ENCODE data around the gene EP400.
A peak's percentile ranks its signal among the peaks of the same experiment; 100 is the strongest.

EP400 gene

DNA sequence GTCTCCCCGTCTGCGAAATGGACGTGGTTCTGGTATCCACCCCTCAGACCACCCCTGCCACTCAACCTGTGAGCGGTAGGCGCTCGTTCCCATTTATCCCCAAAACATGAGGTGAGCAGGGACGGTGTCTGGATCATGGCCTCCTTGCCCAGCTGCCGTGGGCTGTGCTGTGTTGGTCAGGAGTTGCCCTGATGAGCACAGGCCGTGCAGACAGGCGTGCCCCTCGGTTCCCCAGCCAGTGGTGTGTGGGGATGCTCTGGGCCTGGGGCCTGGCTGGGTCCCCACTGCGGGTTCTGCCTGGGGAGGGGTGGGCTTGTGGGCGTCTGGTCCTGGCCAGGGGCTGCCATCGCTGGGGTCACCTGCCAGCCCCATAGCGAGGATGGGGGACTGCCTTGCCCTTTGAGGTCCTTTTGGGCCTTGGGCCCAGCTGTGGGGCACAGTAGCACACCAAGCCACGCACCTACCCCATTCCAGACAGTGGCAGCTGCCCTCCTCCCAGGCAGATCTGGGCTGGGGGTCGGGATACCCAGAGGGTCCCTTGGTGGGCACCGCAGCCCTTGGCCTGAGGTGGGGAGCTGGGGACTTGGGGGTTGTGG, 31.9 kb upstream of the EP400 start:
- no peak for FAIRE-seq
- DNase-seq (ENCODE audit: insufficient read length, low spot score), result peak; percentile 33
- TF ChIP-seq TAF1 (IDR thresholded peaks at IDR 0.05; ENCODE audit: low read depth, low read length) (no peak), SPI1 (IDR thresholded peaks at IDR 0.05; ENCODE audit: low read depth, low read length) (no peak), POU2F2 (IDR thresholded peaks at IDR 0.05; ENCODE audit: low read depth, low read length) (no peak), PAX5 (IDR thresholded peaks at IDR 0.05; ENCODE audit: insufficient read depth, low read length, severe bottlenecking) (no peak), POLR2A (IDR thresholded peaks at IDR 0.05; ENCODE audit: low read depth, low read length) (no peak), POLR2AphosphoS5 (IDR thresholded peaks at IDR 0.05; ENCODE audit: low read depth, low read length) (no peak)

DNA sequence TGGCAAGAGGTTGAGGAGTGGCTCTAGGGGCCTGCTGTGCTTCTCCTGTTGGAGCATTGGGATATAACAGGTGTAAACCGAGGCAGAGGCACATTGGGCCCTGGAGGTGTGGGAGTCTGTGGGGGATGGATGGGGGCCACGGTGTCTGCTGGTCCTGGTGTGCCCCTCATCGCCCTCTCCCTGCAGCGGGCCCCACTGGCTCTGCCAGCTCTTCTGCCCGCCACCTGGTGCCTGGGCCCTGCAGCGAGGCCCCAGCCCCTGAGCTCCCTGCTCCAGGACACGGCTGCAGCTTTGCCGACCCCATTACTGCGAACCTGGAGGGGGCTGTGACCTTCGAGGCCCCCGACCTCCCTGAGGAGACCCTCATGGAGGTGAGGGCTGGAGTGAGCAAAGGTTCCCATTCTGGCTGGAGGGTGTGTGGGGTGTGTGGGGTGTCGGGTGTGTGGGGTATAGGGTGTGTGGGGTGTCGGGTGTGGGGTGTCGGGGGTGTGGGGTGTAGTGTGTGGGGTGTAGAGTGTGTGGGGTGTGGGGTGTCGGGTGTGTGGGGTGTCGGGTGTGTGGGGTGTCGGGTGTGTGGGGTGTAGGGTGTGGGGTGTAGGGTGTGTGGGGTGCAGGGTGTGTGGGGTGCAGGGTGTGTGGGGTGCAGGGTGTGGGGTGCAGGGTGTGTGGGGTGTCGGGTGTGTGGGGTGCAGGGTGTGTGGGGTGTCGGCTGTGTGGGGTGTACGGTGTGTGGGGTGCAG, 31.3 kb upstream of the EP400 start:
- FAIRE-seq (no peak), DNase-seq (ENCODE audit: insufficient read length, low spot score) (no peak)

DNA sequence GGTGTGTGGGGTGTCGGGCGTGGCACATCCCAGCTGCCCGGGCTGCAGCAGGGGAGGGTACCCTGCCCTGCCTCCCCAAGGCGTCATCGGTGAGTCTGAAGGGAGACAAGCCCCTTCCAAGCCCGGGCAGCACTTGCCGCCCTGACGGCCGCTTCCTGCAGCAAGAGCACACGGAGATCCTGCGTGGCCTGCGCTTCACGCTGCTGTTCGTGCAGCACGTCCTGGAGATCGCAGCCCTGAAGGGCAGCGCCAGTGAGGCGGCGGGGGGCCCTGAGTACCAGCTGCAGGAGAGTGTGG, 30.7 kb upstream of the EP400 start:
- DNase-seq (ENCODE audit: insufficient read length, low spot score) (no peak), FAIRE-seq (no peak)
- no peak for TF ChIP-seq TAF1 (IDR thresholded peaks at IDR 0.05; ENCODE audit: low read depth, low read length)

More for the DNA sequence above, 31.3 kb upstream of the EP400 start:
- no peak for TF ChIP-seq SPI1 (IDR thresholded peaks at IDR 0.05; ENCODE audit: low read depth, low read length)
- no peak for TF ChIP-seq TAF1 (IDR thresholded peaks at IDR 0.05; ENCODE audit: low read depth, low read length)
- no peak for TF ChIP-seq PAX5 (IDR thresholded peaks at IDR 0.05; ENCODE audit: insufficient read depth, low read length, severe bottlenecking)
- TF ChIP-seq POLR2A (IDR thresholded peaks at IDR 0.05; ENCODE audit: low read depth, low read length), result no peak
- no peak for TF ChIP-seq POU2F2 (IDR thresholded peaks at IDR 0.05; ENCODE audit: low read depth, low read length)
- TF ChIP-seq POLR2AphosphoS5 (IDR thresholded peaks at IDR 0.05; ENCODE audit: low read depth, low read length), result no peak

DNA sequence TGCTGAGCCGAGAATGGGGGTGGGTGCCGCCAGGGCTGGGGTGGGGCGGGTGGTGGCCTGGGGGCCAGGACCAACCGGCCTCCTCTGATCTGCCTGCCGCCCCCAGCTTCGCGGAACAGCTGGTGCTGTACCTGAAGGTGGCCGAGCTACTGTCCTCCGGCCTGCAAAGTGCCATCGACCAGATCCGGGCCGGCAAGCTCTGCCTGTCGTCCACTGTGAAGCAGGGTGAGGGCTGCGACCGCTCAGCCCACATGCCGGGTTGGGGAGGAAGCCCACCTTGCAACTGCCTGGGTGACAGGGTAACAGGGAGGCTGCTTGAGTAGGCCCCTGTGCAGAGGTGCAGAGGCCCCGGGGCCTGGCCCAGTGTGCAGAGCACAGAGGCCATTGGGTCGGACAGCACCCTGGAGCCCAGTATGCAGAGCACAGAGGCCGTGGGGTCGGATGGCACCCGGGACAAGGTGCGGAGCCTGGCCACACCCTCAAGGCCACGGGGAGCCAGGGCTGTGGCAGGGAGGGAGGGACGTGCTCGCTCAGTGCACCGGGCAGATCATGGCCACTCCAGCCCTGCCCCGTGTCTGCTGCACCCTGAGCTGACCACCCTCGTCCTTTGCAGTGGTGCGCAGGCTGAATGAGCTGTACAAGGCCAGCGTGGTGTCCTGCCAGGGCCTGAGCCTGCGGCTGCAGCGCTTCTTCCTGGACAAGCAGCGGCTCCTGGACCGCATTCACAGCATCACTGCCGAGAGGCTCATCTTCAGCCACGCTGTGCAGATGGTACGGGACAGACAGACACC, 30.2 kb upstream of the EP400 start:
- TF ChIP-seq TAF1 (IDR thresholded peaks at IDR 0.05; ENCODE audit: low read depth, low read length) (no peak), POLR2A (IDR thresholded peaks at IDR 0.05; ENCODE audit: low read depth, low read length) (no peak), PAX5 (IDR thresholded peaks at IDR 0.05; ENCODE audit: insufficient read depth, low read length, severe bottlenecking) (no peak), SPI1 (IDR thresholded peaks at IDR 0.05; ENCODE audit: low read depth, low read length) (no peak), POU2F2 (IDR thresholded peaks at IDR 0.05; ENCODE audit: low read depth, low read length) (no peak), POLR2AphosphoS5 (IDR thresholded peaks at IDR 0.05; ENCODE audit: low read depth, low read length) (no peak; the same call in 1 of the 2 replicates)
- DNase-seq (ENCODE audit: insufficient read length, low spot score) (no peak), FAIRE-seq (no peak)

DNA sequence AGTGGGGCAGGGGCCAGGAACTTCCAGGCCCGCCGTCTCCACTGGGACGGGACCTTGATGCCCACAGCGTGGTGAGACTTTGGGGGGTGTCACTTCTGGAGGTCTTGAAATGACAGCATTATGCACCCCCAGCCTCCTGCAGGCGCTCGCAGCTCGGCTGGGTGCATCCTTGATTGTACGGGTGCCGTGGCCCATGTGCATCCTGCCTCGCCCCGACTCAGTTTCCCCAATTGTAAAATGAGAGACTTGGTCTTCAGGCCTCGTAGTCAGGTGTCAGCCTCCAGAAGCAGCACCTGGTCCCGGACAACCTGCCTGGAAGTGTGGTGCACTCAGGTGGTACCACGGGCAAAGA, 29.6 kb upstream of the EP400 start:
- FAIRE-seq, result no peak
- TF ChIP-seq PAX5 (IDR thresholded peaks at IDR 0.05; ENCODE audit: insufficient read depth, low read length, severe bottlenecking) (no peak), SPI1 (IDR thresholded peaks at IDR 0.05; ENCODE audit: low read depth, low read length) (no peak), POLR2AphosphoS5 (IDR thresholded peaks at IDR 0.05; ENCODE audit: low read depth, low read length) (no peak), POLR2A (IDR thresholded peaks at IDR 0.05; ENCODE audit: low read depth, low read length) (no peak)
- DNase-seq (ENCODE audit: insufficient read length, low spot score), result no peak

DNA sequence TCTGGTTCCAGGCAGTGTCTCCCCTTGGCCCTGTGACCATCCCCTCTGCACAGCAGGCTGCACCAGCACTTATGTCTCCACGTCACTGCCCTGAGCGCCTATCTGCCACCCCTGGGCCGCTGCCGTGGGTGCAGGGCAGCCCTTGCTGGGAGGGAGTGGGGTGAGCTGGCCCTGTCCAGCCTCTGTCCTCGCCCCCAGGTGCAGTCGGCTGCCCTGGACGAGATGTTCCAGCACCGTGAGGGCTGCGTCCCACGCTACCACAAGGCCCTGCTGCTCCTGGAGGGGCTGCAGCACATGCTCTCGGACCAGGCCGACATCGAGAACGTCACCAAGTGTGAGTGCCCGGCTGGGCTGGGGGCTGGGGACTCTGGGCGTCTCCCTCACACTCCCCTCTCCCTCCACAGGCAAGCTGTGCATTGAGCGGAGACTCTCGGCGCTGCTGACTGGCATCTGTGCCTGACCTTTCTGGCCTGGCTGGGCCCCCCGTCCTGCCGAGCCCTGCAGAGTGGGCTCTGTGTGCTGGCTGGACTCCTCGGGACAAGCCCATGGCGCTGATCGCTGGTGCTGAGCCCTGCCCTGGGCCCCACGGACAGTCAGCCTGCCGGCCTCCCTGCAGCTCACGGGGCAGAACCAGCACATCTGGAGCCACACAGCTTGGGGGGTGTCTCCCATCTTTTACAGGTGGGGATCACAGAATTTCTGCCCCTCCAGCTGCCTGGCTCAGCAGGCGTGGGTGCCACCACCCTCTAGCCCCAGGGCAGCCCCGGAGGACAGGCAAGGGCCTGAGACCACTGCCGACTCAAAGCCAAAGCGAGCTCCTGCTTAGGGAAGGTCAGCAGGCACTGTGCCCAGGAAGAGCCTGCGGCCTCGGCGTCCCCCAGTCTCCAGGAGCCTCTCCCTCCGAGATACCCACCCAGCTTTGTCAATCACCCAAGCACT, 28.6 kb upstream of the EP400 start:
- FAIRE-seq, result no peak
- no peak for TF ChIP-seq SPI1 (IDR thresholded peaks at IDR 0.05; ENCODE audit: low read depth, low read length)
- TF ChIP-seq POLR2AphosphoS5 (IDR thresholded peaks at IDR 0.05; ENCODE audit: low read depth, low read length), result no peak
- TF ChIP-seq TAF1 (IDR thresholded peaks at IDR 0.05; ENCODE audit: low read depth, low read length), result no peak
- no peak for TF ChIP-seq POLR2A (IDR thresholded peaks at IDR 0.05; ENCODE audit: low read depth, low read length)
- no peak for TF ChIP-seq POU2F2 (IDR thresholded peaks at IDR 0.05; ENCODE audit: low read depth, low read length)
- TF ChIP-seq PAX5 (IDR thresholded peaks at IDR 0.05; ENCODE audit: insufficient read depth, low read length, severe bottlenecking), result no peak
- DNase-seq (ENCODE audit: insufficient read length, low spot score), result no peak

DNA sequence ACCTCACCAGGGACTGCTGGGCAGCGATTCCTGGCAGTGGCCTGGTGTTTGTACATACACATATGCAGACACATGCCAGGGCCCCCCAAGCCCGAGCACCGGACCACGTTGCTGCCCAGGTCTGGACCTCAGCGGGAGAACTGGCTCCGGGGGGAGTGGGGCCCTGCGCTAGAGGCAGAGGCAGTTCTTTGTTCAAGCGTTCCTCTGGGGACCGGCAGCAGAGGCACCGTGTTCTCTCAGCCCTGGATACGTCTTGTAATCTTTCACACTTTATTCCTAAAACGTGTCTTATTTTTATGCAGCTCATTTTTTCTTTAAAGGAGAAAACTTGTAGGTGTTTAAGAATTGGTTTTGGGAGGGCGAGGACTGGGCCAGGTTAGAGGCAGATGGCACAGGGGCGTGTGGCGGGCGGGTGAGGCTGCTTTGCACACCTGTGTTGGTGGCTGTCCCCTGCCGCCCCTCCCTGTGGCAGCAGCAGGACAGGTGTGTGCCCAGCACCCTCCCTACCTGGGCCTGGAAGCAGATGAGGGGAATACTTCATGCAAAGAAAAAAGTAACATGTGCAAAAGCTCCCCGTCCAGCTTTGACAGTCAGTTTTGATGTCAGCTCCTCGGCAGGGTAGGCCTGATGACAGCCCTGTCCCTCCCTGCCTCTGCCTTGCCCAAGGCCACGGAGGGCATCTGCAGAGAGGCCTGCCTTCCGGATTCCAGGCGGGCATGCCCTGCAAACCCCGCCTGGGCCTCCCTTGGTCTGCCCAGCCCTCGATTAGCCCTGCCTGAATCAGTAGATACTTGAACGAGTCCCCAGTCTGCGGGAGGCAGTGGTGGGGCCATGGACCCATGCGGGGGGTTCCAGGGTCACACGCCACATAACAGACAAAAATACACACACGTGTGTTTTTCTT, 27.6 kb upstream of the EP400 start:
- FAIRE-seq (no peak), DNase-seq (ENCODE audit: insufficient read length, low spot score) (no peak)
- no peak for TF ChIP-seq POLR2AphosphoS5 (IDR thresholded peaks at IDR 0.05; ENCODE audit: low read depth, low read length)
- TF ChIP-seq SPI1 (IDR thresholded peaks at IDR 0.05; ENCODE audit: low read depth, low read length), result no peak
- TF ChIP-seq POLR2A (IDR thresholded peaks at IDR 0.05; ENCODE audit: low read depth, low read length), result no peak
- TF ChIP-seq TAF1 (IDR thresholded peaks at IDR 0.05; ENCODE audit: low read depth, low read length), result no peak
- no peak for TF ChIP-seq POU2F2 (IDR thresholded peaks at IDR 0.05; ENCODE audit: low read depth, low read length)
- no peak for TF ChIP-seq PAX5 (IDR thresholded peaks at IDR 0.05; ENCODE audit: insufficient read depth, low read length, severe bottlenecking)

DNA sequence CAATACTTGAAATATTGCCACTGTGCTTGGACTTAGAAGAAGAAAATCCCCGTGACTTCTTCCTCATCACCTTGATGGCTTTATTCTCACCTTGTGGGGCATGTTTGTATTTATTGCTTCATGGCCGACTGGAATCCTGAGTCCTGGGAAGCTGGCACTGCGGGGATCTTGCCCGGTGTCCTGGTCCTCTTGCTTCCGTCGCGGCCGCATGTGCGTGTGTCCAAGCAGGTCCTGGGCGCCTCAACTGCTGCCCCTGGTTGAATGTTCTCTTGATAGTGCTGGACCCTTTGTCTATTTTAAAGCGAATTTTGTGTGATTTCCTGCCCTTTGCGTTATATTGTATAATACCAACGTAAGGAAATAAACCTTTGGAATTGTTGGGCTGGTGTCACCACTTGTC, 27.0 kb upstream of the EP400 start:
- DNase-seq (ENCODE audit: insufficient read length, low spot score) (no peak), FAIRE-seq (no peak)
- TF ChIP-seq SPI1 (IDR thresholded peaks at IDR 0.05; ENCODE audit: low read depth, low read length) (no peak), POLR2AphosphoS5 (IDR thresholded peaks at IDR 0.05; ENCODE audit: low read depth, low read length) (no peak), TAF1 (IDR thresholded peaks at IDR 0.05; ENCODE audit: low read depth, low read length) (no peak), PAX5 (IDR thresholded peaks at IDR 0.05; ENCODE audit: insufficient read depth, low read length, severe bottlenecking) (no peak), POLR2A (IDR thresholded peaks at IDR 0.05; ENCODE audit: low read depth, low read length) (no peak), POU2F2 (IDR thresholded peaks at IDR 0.05; ENCODE audit: low read depth, low read length) (no peak)

Measured in GM12891 (cell line).